Esophagus muscularis mucosa (tissue), 4 donors: Measurements from ENCODE around the gene PANX1.

Experiments
- CTCF ChIP-seq, 3 experiments: fragments of 200-600 bp in 2 of 3; fragments of 450-650 bp in 1 of 3; sonication (generic) in 2 of 3; IDR thresholded peaks; one replicate each; pipeline ENCODE4 v1.5.1; 2017 to 2019; ENCODE audit warnings: antibody characterized with exemption in 3 of 3, mild to moderate bottlenecking in 2 of 3, moderate library complexity in 1 of 3
- EP300 ChIP-seq: sonication (generic); formaldehyde crosslinking; IDR thresholded peaks from one replicate; pipeline ENCODE4 v1.6.1; 2017; ENCODE audit warnings: antibody characterized with exemption
- POLR2A ChIP-seq: fragments of 450-650 bp; IDR thresholded peaks from one replicate; pipeline ENCODE4 v1.6.1; 2017; ENCODE audit warnings: antibody characterized with exemption, moderate library complexity, mild to moderate bottlenecking, low read depth
- POLR2AphosphoS5 ChIP-seq, 2 donors: sonication (generic); formaldehyde crosslinking; IDR thresholded peaks; one replicate each; pipeline ENCODE4 v1.6.1; 2017; ENCODE audit warnings: antibody characterized with exemption in 2 of 2

GRCh38 chr11:94103471-94103870 is 25.2 kb upstream of the PANX1 start:
- TF ChIP-seq CTCF (IDR thresholded peaks at IDR 0.05), result no peak
- no peak for TF ChIP-seq POLR2A
- no peak for TF ChIP-seq POLR2AphosphoS5 (IDR thresholded peaks at IDR 0.05)
- TF ChIP-seq EP300, result no peak
